Measurements from ENCODE around the gene RGS13. TPM values are rescaled to one million over a fixed set of nuclear protein-coding genes. Genes with fewer than 3 reads are reported as not detected.

The RGS13 gene
- total RNA-seq, 4 donors from 2014 or later: 0.77 to 1.9 (median 1.1) TPM; not detected in 1

DNA sequence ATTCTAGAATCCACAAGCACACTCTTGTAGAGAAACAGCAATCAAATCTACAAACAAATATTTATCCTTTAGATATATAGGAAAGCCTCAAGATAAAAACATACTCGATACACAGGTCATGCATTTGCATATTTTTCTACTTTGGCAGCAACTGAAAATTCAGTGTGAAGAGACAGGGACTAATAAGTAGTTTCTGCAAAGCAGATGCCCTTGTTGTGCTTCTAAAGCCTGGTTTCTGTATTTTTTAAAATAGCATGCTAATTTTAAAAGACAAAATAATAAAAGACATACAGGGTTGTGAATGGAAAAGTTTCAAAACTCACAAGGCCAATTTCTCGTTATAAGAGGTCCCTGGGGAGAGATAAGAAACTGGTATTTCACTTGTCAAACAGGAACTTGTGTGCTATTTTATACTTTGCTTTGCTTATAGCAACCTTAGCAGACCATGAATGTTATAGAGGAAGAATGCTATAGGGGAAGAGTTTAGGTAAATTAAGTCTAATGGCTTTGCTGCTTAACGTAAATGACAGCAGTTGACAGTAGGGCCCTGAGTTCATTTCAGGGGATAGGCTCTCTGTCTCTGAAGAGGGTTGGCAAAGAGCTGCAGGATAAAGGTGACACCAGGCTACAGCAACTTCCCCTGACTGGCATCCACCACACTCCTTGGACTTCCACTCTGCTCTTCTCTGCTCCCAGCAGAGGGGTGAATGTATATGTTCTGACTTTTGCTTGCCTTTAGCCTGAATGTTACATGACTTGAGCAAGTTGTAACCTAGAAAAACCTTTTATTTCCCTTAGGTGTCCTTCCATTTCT is 9.4 kb upstream of the RGS13 start:
- Histone ChIP-seq H3K36me3 (no peaks in the 10 kb centered on the region), H3K4me1 (no peaks in the 10 kb centered on the region), H3K9me3 (no peaks in the 10 kb centered on the region), H3K27ac (no peak overlapping the region), H3K27me3 (no peaks in the 10 kb centered on the region), H3K4me3 (no peak overlapping the region)
- ATAC-seq: no peak
- WGBS, 2 donors (ENCODE audit: low coverage in 1 of 2): 68 to 74% methylated on average over 3 of the region's 3 CpGs
- TF ChIP-seq POLR2AphosphoS5 (IDR thresholded peaks at IDR 0.05): no peak
- TF ChIP-seq, protein P1, sequence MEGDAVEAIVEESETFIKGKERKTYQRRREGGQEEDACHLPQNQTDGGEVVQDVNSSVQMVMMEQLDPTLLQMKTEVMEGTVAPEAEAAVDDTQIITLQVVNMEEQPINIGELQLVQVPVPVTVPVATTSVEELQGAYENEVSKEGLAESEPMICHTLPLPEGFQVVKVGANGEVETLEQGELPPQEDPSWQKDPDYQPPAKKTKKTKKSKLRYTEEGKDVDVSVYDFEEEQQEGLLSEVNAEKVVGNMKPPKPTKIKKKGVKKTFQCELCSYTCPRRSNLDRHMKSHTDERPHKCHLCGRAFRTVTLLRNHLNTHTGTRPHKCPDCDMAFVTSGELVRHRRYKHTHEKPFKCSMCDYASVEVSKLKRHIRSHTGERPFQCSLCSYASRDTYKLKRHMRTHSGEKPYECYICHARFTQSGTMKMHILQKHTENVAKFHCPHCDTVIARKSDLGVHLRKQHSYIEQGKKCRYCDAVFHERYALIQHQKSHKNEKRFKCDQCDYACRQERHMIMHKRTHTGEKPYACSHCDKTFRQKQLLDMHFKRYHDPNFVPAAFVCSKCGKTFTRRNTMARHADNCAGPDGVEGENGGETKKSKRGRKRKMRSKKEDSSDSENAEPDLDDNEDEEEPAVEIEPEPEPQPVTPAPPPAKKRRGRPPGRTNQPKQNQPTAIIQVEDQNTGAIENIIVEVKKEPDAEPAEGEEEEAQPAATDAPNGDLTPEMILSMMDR (IDR thresholded peaks at IDR 0.05): no peak
- TF ChIP-seq EP300 (IDR thresholded peaks at IDR 0.05): no peak
- TF ChIP-seq POLR2A (IDR thresholded peaks at IDR 0.05): no peak

DNA sequence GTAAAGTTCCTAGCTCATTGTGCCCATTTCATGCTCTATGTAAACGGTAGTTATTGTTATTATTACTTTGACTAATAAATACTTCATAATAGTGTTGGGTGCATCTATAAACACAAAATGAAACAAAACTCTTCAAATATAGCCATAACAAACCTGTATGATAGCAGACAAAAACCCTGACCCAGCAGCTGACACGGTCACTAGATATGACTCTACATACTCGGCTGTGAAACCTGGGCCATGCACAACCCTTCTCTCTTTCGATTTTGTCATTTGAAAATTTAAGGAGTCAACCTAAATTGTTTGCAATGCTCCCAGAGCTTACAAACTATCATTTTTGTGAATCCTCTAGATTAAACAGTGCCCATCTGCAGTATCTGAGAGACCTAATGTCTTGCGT is 8.0 kb upstream of the RGS13 start:
- Histone ChIP-seq H3K4me1 (no peaks in the 10 kb centered on the region), H3K27me3 (no peaks in the 10 kb centered on the region), H3K36me3 (no peaks in the 10 kb centered on the region), H3K27ac (no peak overlapping the region), H3K9me3 (no peaks in the 10 kb centered on the region), H3K4me3 (no peak overlapping the region)
- no peak for TF ChIP-seq POLR2AphosphoS5 (IDR thresholded peaks at IDR 0.05)
- TF ChIP-seq, protein P1 (IDR thresholded peaks at IDR 0.05): no peak
- no peak for TF ChIP-seq EP300 (IDR thresholded peaks at IDR 0.05)
- no peak for TF ChIP-seq POLR2A (IDR thresholded peaks at IDR 0.05)
- ATAC-seq: no peak
- 94% methylated on average over 5 of the region's 5 CpGs for WGBS, 2 donors (ENCODE audit: low coverage in 1 of 2)

DNA sequence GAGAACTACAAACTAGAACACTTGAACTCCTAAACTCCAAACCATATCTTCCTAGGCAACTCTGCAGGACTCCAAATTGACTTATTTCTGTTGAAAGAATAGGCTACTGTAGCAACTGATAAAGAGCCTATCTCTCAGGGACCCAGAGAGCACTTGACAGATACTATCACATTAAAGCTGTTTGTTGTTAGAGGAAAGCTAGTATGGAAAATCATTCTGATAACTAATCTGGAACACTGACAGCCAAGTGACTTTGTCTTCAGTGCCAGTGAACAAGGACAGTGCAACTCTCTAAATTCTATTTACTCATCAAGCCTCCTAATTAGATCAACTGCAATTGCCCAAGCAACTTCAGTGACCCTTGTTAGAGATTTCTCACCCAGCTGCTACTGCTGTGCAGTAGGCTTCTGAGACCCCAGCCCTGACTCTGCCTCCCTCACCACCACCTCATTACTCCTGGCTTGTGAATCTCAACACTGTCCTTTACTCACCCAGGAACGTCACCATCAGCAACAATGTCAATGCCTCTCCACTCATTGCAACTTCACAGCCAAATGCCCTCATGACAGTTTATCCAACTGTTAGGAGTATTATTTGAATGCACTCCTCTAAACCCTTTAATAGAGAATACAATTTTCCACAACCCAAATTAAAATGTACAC is 7.4 kb upstream of the RGS13 start:
- Histone ChIP-seq H3K36me3 (no peaks in the 10 kb centered on the region), H3K4me1 (no peaks in the 10 kb centered on the region), H3K27me3 (no peaks in the 10 kb centered on the region), H3K4me3 (no peak overlapping the region), H3K9me3 (no peaks in the 10 kb centered on the region), H3K27ac (no peak overlapping the region)
- TF ChIP-seq POLR2A (IDR thresholded peaks at IDR 0.05): no peak
- TF ChIP-seq POLR2AphosphoS5 (IDR thresholded peaks at IDR 0.05): no peak
- no peak for ATAC-seq
- WGBS, 2 donors (ENCODE audit: low coverage in 1 of 2): 92 to 100% methylated on average over 1 of the region's 1 CpG

DNA sequence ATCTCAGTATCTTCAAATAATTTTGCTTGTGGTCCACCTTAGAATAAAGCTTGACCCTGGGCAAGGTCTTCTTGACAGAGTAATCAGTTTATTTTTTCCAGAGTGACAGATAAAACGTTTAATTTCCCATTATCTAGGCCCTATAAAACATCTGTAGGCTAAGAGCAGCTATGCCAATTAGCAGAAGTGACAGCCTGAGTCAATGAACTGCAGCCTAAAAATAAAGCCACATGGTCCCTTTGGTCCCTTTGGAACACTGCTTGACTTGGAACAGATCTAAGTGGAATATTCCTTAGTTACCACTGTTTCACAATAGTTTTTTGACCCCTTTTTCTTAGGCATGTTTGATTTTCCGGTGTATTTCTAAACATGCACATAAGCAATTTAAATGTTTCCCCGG is 6.3 kb upstream of the RGS13 start:
- no peak for ATAC-seq
- WGBS, 2 donors (ENCODE audit: low coverage in 1 of 2): 78 to 94% methylated on average over 2 to 3 of the region's 3 CpGs
- TF ChIP-seq POLR2AphosphoS5 (IDR thresholded peaks at IDR 0.05): no peak
- no peak for TF ChIP-seq EP300 (IDR thresholded peaks at IDR 0.05)
- TF ChIP-seq POLR2A (IDR thresholded peaks at IDR 0.05): no peak
- TF ChIP-seq, protein P1 (IDR thresholded peaks at IDR 0.05): no peak

DNA sequence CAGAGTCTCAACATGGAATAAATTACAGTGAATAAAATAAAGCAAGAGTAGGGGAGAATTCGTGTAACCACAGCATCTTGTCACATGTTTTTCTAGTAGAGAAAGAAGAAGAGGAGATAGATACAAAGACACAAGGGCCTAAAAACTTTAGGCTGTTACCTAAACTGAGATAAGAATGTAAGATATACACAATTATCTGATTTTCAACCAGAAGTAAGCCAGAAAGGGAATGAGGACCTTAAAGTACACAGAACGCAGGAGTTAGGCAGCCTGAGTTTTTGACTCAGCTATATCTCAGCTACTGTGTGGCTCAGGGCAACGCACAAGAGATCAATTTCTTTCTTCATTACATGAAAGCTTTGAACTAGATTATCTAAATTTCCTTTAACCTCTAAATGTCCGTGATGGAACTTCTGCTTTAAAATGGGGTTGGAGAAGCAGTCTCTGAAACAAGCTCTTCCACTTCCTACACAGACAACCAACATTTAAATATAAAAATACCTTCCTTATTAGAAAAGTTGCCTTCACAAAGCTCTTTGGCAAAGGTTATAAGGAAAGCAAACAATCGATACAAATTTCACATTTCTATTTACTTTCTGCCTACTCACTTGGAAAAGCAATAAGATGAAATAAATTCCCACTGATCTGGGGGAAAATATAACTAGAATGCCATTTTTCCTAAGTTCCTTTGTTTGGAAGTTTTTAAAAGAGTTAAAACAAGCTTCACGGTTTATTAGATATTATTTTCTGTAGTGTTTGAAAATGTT is 5.2 kb upstream of the RGS13 start:
- H3K36me3 ChIP-seq: no peaks in the 10 kb centered on the region
- no peaks in the 10 kb centered on the region for H3K9me3 ChIP-seq
- no peak overlapping the region for H3K4me3 ChIP-seq
- no peak for TF ChIP-seq POLR2A (IDR thresholded peaks at IDR 0.05)
- no peaks in the 10 kb centered on the region for H3K27me3 ChIP-seq
- no peak overlapping the region for H3K27ac ChIP-seq
- WGBS, 2 donors (ENCODE audit: low coverage in 1 of 2): 57 to 74% methylated on average over 6 of the region's 6 CpGs
- no peak for ATAC-seq
- H3K4me1 ChIP-seq: no peaks in the 10 kb centered on the region

More for the DNA sequence above, 6.3 kb upstream of the RGS13 start:
- Histone ChIP-seq H3K4me1 (no peaks in the 10 kb centered on the region), H3K27me3 (no peaks in the 10 kb centered on the region), H3K4me3 (no peak overlapping the region), H3K9me3 (no peaks in the 10 kb centered on the region), H3K27ac (no peak overlapping the region), H3K36me3 (no peaks in the 10 kb centered on the region)

All from gastroesophageal sphincter (tissue), 4 donors.